ENCODE data around the gene CTIF.

The CTIF gene

GRCh38 chr18:48542513-48543181 is 3.8 kb downstream of the CTIF start:
- DNase-seq (ENCODE audit: low spot score in 2 of 2) (no peak), ATAC-seq (peak; percentile 24)
- H3K4me1 Mint-ChIP-seq = peaks cover 11% of the 10 kb centered on the region
- peaks cover 5% of the 10 kb centered on the region for H3K36me3 Mint-ChIP-seq
- H3K4me3 Mint-ChIP-seq = no peak overlapping the region
- H3K9me3 Mint-ChIP-seq = no peaks in the 10 kb centered on the region
- no peak overlapping the region for H3K27ac Mint-ChIP-seq

GRCh38 chr18:48543228-48543627 is 4.4 kb downstream of the CTIF start:
- DNase-seq (ENCODE audit: low spot score in 2 of 2) = no peak
- H3K36me3 Mint-ChIP-seq = peaks cover 5% of the 10 kb centered on the region
- no peak overlapping the region for H3K4me3 Mint-ChIP-seq
- no peaks in the 10 kb centered on the region for H3K9me3 Mint-ChIP-seq
- H3K4me1 Mint-ChIP-seq = peaks cover 11% of the 10 kb centered on the region
- ATAC-seq = no peak
- no peak overlapping the region for H3K27ac Mint-ChIP-seq

DNA sequence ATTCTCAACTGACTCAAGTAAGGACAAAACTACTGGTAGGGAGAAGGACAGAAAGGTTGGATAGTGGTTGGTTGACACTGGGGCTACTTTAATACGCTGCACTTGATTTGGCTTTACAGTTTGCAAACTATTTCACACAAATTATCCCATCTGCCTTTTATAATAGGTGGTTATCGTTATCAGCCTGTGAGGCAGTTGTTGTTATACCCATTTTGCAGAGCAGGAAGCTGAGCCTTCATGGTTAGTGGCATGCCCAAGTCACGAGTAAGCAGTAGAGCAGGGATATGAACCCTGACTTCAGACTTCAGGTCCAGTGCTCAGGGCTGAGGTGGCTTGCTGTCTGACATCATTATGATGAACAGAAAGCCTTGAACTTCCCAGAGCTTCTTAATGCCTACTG is 5.3 kb downstream of the CTIF start:
- DNase-seq (ENCODE audit: low spot score in 2 of 2) (no peak), ATAC-seq (no peak)
- Mint-ChIP-seq H3K4me1 (peaks cover 11% of the 10 kb centered on the region), H3K4me3 (no peak overlapping the region), H3K36me3 (peaks cover 5% of the 10 kb centered on the region), H3K27ac (no peak overlapping the region), H3K9me3 (no peaks in the 10 kb centered on the region)

GRCh38 chr18:48544661-48545415 is 6.0 kb downstream of the CTIF start:
- Mint-ChIP-seq H3K27ac (no peak overlapping the region), H3K36me3 (peaks cover 5% of the 10 kb centered on the region), H3K9me3 (no peaks in the 10 kb centered on the region), H3K4me3 (no peak overlapping the region), H3K4me1 (peaks cover 11% of the 10 kb centered on the region)
- ATAC-seq (no peak), DNase-seq (ENCODE audit: low spot score in 2 of 2) (no peak)

- H3K4me1 Mint-ChIP-seq = peaks cover 11% of the 10 kb centered on the region
- H3K27ac Mint-ChIP-seq = no peak overlapping the region
- DNase-seq (ENCODE audit: low spot score in 2 of 2) (no peak), ATAC-seq (no peak)
- no peaks in the 10 kb centered on the region for H3K9me3 Mint-ChIP-seq
- peaks cover 5% of the 10 kb centered on the region for H3K36me3 Mint-ChIP-seq
- no peak overlapping the region for H3K4me3 Mint-ChIP-seq
Measured at GRCh38 chr18:48545757-48546321, 7.0 kb downstream of the CTIF start.

DNA sequence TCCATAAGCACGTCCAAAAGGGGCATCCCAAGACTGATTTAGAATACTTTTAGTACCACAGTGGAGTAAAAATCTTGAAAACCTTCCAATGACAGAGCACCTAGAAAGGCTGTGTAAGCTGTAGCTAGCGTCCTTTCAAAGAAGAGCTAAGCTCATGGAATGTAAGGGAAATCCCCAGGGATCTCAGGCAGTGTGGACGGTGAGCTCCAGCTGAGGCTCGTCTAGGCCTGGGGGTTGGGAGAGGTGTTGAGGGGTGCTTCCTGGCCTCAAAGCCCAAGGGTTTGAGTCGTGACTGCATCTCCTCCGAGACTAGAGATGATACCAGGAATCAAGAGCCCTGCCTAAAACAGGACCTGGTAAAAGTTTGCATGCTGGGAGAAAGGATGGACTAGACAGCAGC is 7.6 kb downstream of the CTIF start:
- peaks cover 11% of the 10 kb centered on the region for H3K4me1 Mint-ChIP-seq
- no peaks in the 10 kb centered on the region for H3K9me3 Mint-ChIP-seq
- H3K27ac Mint-ChIP-seq = no peak overlapping the region
- no peak overlapping the region for H3K4me3 Mint-ChIP-seq
- ATAC-seq (no peak), DNase-seq (ENCODE audit: low spot score in 2 of 2) (no peak)
- peaks cover 5% of the 10 kb centered on the region for H3K36me3 Mint-ChIP-seq

- ATAC-seq (no peak), DNase-seq (ENCODE audit: low spot score in 2 of 2) (no peak)
- no peaks in the 10 kb centered on the region for H3K9me3 Mint-ChIP-seq
- no peak overlapping the region for H3K27ac Mint-ChIP-seq
- H3K36me3 Mint-ChIP-seq = peaks cover 5% of the 10 kb centered on the region
- H3K4me1 Mint-ChIP-seq = peaks cover 11% of the 10 kb centered on the region
- no peak overlapping the region for H3K4me3 Mint-ChIP-seq
Measured at GRCh38 chr18:48547531-48547981, 8.7 kb downstream of the CTIF start.

- ATAC-seq = no peak
- H3K4me3 Mint-ChIP-seq = no peak overlapping the region
- H3K9me3 Mint-ChIP-seq = no peaks in the 10 kb centered on the region
- H3K4me1 Mint-ChIP-seq = peaks cover 6% of the 10 kb centered on the region
- peaks cover 5% of the 10 kb centered on the region for H3K36me3 Mint-ChIP-seq
- no peak for DNase-seq (ENCODE audit: low spot score in 2 of 2)
- no peak overlapping the region for H3K27ac Mint-ChIP-seq
Measured at GRCh38 chr18:48548011-48548771, 9.4 kb downstream of the CTIF start.

GRCh38 chr18:48548921-48549320 is 10.1 kb downstream of the CTIF start:
- ATAC-seq = no peak
- Mint-ChIP-seq H3K27ac (no peak overlapping the region), H3K9me3 (no peaks in the 10 kb centered on the region), H3K4me1 (no peaks in the 10 kb centered on the region), H3K4me3 (no peak overlapping the region), H3K36me3 (peaks cover 5% of the 10 kb centered on the region)
- DNase-seq (ENCODE audit: low spot score in 2 of 2) = no peak

GRCh38 chr18:48550101-48550729 is 11.4 kb downstream of the CTIF start:
- no peaks in the 10 kb centered on the region for H3K36me3 Mint-ChIP-seq
- DNase-seq (ENCODE audit: low spot score in 2 of 2) (no peak), ATAC-seq (no peak)
- no peaks in the 10 kb centered on the region for H3K9me3 Mint-ChIP-seq
- H3K4me3 Mint-ChIP-seq = no peak overlapping the region
- H3K4me1 Mint-ChIP-seq = no peaks in the 10 kb centered on the region
- H3K27ac Mint-ChIP-seq = peak overlapping the region; percentile 4

DNA sequence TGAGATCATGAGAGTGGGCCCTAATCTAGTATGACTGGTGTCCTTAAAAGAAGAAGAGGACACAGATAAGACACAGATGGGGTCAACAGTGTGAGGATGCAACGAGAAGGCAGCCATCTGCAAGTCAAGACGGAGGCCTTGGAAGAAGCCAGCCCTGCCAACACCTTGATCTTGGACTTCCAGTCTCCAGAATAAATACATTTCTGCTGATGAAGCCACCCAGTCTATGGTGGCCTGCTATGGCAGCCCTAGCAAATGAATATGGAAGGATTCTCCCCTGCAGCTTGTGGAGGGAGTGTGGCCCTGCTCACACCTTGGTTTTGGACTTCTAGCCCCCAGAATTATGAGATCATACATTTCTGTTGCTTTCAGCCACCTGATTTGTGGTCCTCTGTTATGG is 12.3 kb downstream of the CTIF start:
- DNase-seq (ENCODE audit: low spot score in 2 of 2) = no peak
- ATAC-seq = no peak
- no peaks in the 10 kb centered on the region for H3K4me1 Mint-ChIP-seq
- H3K27ac Mint-ChIP-seq = no peak overlapping the region
- H3K4me3 Mint-ChIP-seq = no peak overlapping the region
- no peaks in the 10 kb centered on the region for H3K9me3 Mint-ChIP-seq
- no peaks in the 10 kb centered on the region for H3K36me3 Mint-ChIP-seq

DNA sequence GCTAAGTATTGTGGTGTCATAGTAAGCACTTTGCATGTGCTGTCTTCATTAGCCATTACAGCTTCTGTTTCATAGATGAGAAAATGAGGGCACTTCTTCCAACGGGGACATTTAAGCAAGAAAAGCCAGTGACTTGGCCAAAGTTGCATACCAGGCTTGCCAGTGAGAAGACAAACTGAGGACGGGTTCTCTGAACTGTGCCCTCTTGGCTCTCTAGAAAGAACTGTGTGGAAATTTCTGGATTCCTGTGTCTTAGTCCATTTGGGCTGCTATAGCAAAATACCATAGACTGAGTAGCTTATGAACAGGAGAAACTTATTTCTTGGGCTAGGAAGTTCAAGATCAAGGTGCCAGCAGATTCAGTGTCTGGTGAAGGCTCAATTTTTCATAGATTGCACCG is 13.3 kb downstream of the CTIF start:
- no peak overlapping the region for H3K4me3 Mint-ChIP-seq
- no peaks in the 10 kb centered on the region for H3K36me3 Mint-ChIP-seq
- H3K9me3 Mint-ChIP-seq = no peaks in the 10 kb centered on the region
- no peak overlapping the region for H3K27ac Mint-ChIP-seq
- ATAC-seq = no peak
- no peak for DNase-seq (ENCODE audit: low spot score in 2 of 2)
- H3K4me1 Mint-ChIP-seq = no peaks in the 10 kb centered on the region

- H3K36me3 Mint-ChIP-seq = no peaks in the 10 kb centered on the region
- no peak for ATAC-seq
- no peak overlapping the region for H3K4me3 Mint-ChIP-seq
Measured at GRCh38 chr18:48553236-48553635, 14.4 kb downstream of the CTIF start.

DNA sequence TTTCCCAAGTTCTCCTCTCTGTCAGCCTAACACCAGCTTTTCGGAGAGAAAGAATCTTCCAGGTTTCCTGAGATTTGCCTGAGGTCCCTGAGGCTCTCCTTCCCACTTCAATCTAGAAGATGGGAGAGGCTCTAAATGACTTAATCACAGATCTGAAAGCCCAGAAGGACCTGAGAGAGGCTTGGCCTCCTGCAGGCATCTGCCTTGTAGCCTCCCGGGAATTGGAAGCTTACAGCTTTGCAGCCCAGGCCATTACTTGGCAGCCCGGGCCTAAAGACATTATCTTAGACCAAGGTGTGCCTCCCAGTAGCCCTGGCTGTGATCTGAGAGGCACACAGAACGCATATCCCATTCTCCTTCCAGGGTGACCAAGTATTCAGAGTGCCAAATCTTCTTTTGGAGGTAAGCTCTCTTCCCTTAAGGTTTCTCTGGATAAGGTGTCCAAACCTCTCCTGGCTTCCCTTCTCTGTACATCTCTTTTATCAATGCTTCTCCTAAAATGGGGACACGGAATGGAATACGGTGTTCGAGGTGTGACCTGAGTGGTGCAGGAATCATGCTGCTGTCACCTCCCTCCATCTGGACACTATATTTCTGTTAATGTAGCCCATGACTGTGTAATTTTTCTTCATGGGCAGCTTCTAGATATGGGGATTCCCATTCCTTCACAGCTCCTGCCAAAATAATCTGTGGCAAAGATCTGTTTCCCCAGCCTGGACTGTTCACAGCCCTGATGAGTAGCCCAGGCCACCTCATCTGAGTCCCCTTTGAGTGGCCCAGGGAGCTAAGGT is 16.0 kb downstream of the CTIF start:
- DNase-seq (ENCODE audit: low spot score in 2 of 2) = no peak
- no peaks in the 10 kb centered on the region for H3K36me3 Mint-ChIP-seq

More at GRCh38 chr18:48553236-48553635, 14.4 kb downstream of the CTIF start:
- H3K9me3 Mint-ChIP-seq = no peaks in the 10 kb centered on the region
- DNase-seq (ENCODE audit: low spot score in 2 of 2) = no peak
- no peaks in the 10 kb centered on the region for H3K4me1 Mint-ChIP-seq
- no peak overlapping the region for H3K27ac Mint-ChIP-seq

More for the DNA sequence above, 16.0 kb downstream of the CTIF start:
- Mint-ChIP-seq H3K4me1 (no peaks in the 10 kb centered on the region), H3K27ac (no peak overlapping the region), H3K4me3 (no peak overlapping the region), H3K9me3 (no peaks in the 10 kb centered on the region)
- no peak for ATAC-seq
